GM23338 (cell line): ENCODE measurements around the gene TNNI2. TPM values are rescaled to one million over a fixed set of nuclear protein-coding genes. Genes with fewer than 3 reads are reported as not detected.

Experiments
- ATAC-seq: fragments of 200-7000 bp; cut with Tn5 transposase; 3 replicates; pipeline ENCODE4 v1.9.1; 2020
- DNase-seq: peaks from one replicate; pipeline ENCODE4 v3.0.0-alpha.2; 2015; ENCODE audit warnings: low spot score
- H2AFZ ChIP-seq: fragments of 200-600 bp; sonication (generic); 2 replicates; pipeline ENCODE4 v1.8.0; 2016; ENCODE audit warnings: antibody characterized with exemption, mild to moderate bottlenecking, moderate library complexity
- H3F3A ChIP-seq: fragments of 200-600 bp; sonication (generic); replicated peaks from 2 replicates; pipeline ENCODE4 v1.8.0; 2017; ENCODE audit warnings: antibody characterized with exemption, mixed run types, low read depth
- H3K27ac ChIP-seq: fragments of 200-600 bp; sonication (generic); 2 replicates; pipeline ENCODE4 v1.6.1; 2016; ENCODE audit warnings: low read depth
- H3K27me3 ChIP-seq: fragments of 200-600 bp; sonication (generic); 2 replicates; pipeline ENCODE4 v1.8.0; 2016; ENCODE audit warnings: mild to moderate bottlenecking, mixed run types, moderate library complexity; ENCODE audit not compliant: insufficient read depth
- H3K36me3 ChIP-seq: fragments of 200-600 bp; sonication (generic); 2 replicates; pipeline ENCODE4 v1.8.0; 2016; ENCODE audit warnings: mild to moderate bottlenecking; ENCODE audit not compliant: insufficient read depth
- H3K4me1 ChIP-seq: fragments of 200-600 bp; sonication (generic); 2 replicates; pipeline ENCODE4 v1.8.0; 2016; ENCODE audit warnings: mild to moderate bottlenecking, moderate library complexity; ENCODE audit not compliant: insufficient read depth
- H3K4me2 ChIP-seq: fragments of 200-600 bp; sonication (generic); 2 replicates; pipeline ENCODE4 v1.7.1; 2017; ENCODE audit warnings: mixed run types
- H3K4me3 ChIP-seq: fragments of 200-600 bp; sonication (generic); 2 replicates; pipeline ENCODE4 v1.6.1; 2016; ENCODE audit warnings: mixed run types
- H3K79me2 ChIP-seq: fragments of 200-600 bp; sonication (generic); replicated peaks from 2 replicates; pipeline ENCODE4 v1.8.0; 2017; ENCODE audit warnings: mild to moderate bottlenecking; ENCODE audit not compliant: insufficient read depth
- H3K9me2 ChIP-seq: fragments of 200-600 bp; sonication (generic); 2 replicates; pipeline ENCODE4 v1.8.0; 2017; ENCODE audit not compliant: insufficient read depth
- H4K20me1 ChIP-seq: fragments of 200-600 bp; sonication (generic); replicated peaks from 2 replicates; pipeline ENCODE4 v1.8.0; 2017; ENCODE audit warnings: mild to moderate bottlenecking; ENCODE audit not compliant: insufficient read depth
- H3K27ac Mint-ChIP-seq: 2 replicates; pipeline ENCODE4 v1.8.0; 2020; ENCODE audit warnings: inconsistent platforms, mild to moderate bottlenecking, moderate library complexity, mixed read lengths
- H3K27me3 Mint-ChIP-seq: 3 replicates; pipeline ENCODE4 v1.8.0; 2022; ENCODE audit warnings: low read depth, mild to moderate bottlenecking, moderate library complexity, mixed read lengths, inconsistent platforms; ENCODE audit not compliant: insufficient read depth, poor library complexity
- H3K36me3 Mint-ChIP-seq: 3 replicates; pipeline ENCODE4 v1.8.0; 2021; ENCODE audit warnings: low read depth, mild to moderate bottlenecking, inconsistent platforms, moderate library complexity, mixed read lengths
- H3K4me1 Mint-ChIP-seq: 3 replicates; pipeline ENCODE4 v1.8.0; 2020; ENCODE audit warnings: mild to moderate bottlenecking, inconsistent platforms, mixed read lengths
- H3K4me3 Mint-ChIP-seq: 3 replicates; pipeline ENCODE4 v1.8.0; 2021; ENCODE audit warnings: moderate library complexity, mild to moderate bottlenecking, inconsistent platforms, mixed read lengths
- H3K9me3 Mint-ChIP-seq: 3 replicates; pipeline ENCODE4 v1.8.0; 2020; ENCODE audit warnings: moderate library complexity, mild to moderate bottlenecking, inconsistent platforms, mixed read lengths
- CREB1 ChIP-seq: fragments of 250-450 bp; sonication (Bioruptor Pico); IDR thresholded peaks from 2 replicates; pipeline ENCODE4 v1.5.0; 2020; ENCODE audit warnings: low read depth, mild to moderate bottlenecking, moderate library complexity
- EZH2 ChIP-seq: fragments of 200-600 bp; sonication (generic); IDR thresholded peaks from one replicate; pipeline ENCODE4 v1.8.0; 2017; ENCODE audit warnings: antibody characterized with exemption, mild to moderate bottlenecking, low read depth; ENCODE audit not compliant: unreplicated experiment
- POLR2AphosphoS5 ChIP-seq: IDR thresholded peaks from 2 replicates; pipeline ENCODE4 v1.6.1; 2016; ENCODE audit warnings: antibody characterized with exemption, low read depth
- STAT1 ChIP-seq: IDR thresholded peaks from one replicate; pipeline ENCODE4 v1.6.1; 2016; ENCODE audit warnings: antibody characterized with exemption; ENCODE audit not compliant: unreplicated experiment
- ZNF331 ChIP-seq: fragments of 250-450 bp; sonication (Bioruptor Pico); IDR thresholded peaks from 2 replicates; pipeline ENCODE4 v1.5.0; 2020; ENCODE audit warnings: low read depth, mild to moderate bottlenecking, moderate library complexity
- polyA plus RNA-seq: library from polyadenylated mRNA; unstranded; fragments of >200 nt; fragmentation: Nextera tagmentation; extraction: Ambion mirVana; gene quantifications from 2 replicates; pipeline ENCODE4 v1.2.1, GENCODE V29; 2016
- total RNA-seq: library from RNA; depleted of rRNA; stranded (reverse); fragments of >200 nt; shearing (Covaris generic); gene quantifications from 2 replicates; pipeline ENCODE4 v1.2.3, GENCODE V29; 2014
- TF ChIP-seq, protein P1 (sequence below), 2 experiments: fragments of 200-600 bp in 1 of 2; sonication (generic) in 1 of 2; conservative IDR thresholded peaks; 2 replicates each; pipeline versions ENCODE4 v1.5.1 to v1.6.1; 2016 to 2017; ENCODE audit warnings: antibody characterized with exemption in 2 of 2, low read depth in 2 of 2, mild to moderate bottlenecking in 2 of 2, moderate library complexity in 1 of 2
- TF ChIP-seq, protein P2 (sequence below): fragments of 250-450 bp; sonication (Bioruptor Pico); IDR thresholded peaks from 2 replicates; pipeline ENCODE4 v1.5.0; 2020; ENCODE audit warnings: mild to moderate bottlenecking, moderate library complexity
- TF ChIP-seq, protein P3 (sequence below): IDR thresholded peaks from 2 replicates; pipeline ENCODE4 v1.6.1; 2016; ENCODE audit warnings: antibody characterized with exemption

The TNNI2 gene
- total and polyA plus RNA-seq, 2 experiments from 2014 or later, result not detected

DNA sequence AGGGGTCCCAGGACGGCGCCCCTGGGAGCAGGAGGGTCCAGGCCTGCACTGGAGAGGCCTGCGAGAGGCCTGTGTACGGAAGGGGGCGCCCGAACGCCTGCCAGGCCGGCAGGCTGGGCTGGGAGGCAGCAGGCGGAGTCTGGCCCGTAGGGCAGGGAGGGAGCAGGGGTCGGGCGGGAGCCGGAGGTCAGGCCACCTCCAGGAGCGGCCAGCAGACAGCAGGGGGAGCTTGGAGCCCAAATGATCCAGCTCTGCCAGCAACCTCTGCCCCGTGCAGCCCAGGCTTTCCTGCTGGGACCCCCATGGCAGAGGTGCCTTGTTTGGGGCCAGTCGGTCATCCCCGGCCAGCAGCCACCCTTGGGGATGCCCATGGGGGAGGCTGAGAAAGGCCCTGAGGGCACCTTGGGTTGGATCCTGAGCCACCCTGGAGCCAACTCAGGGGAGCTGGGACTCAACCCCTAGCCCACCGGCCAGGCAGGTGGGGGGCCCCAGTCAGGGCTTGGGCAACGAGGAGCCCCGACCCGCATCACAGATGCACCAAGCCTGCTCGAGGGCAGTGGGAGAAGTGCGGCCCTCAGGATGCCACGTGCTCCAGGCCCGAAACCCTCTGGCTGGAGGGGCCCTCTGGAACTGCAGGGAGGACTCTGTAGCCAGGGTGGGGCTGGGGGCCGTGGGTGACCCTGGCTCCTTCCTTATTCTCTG lies 13.6 kb upstream of the TNNI2 start:
- no peak overlapping the region for H3K4me3 Mint-ChIP-seq
- TF ChIP-seq STAT1, result no peak
- TF ChIP-seq, protein P1, sequence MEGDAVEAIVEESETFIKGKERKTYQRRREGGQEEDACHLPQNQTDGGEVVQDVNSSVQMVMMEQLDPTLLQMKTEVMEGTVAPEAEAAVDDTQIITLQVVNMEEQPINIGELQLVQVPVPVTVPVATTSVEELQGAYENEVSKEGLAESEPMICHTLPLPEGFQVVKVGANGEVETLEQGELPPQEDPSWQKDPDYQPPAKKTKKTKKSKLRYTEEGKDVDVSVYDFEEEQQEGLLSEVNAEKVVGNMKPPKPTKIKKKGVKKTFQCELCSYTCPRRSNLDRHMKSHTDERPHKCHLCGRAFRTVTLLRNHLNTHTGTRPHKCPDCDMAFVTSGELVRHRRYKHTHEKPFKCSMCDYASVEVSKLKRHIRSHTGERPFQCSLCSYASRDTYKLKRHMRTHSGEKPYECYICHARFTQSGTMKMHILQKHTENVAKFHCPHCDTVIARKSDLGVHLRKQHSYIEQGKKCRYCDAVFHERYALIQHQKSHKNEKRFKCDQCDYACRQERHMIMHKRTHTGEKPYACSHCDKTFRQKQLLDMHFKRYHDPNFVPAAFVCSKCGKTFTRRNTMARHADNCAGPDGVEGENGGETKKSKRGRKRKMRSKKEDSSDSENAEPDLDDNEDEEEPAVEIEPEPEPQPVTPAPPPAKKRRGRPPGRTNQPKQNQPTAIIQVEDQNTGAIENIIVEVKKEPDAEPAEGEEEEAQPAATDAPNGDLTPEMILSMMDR (conservative IDR thresholded peaks at IDR 0.05; ENCODE audit: low read depth in 2 of 2), result peak; percentile 66 to 84
- Histone ChIP-seq H3F3A (no peaks in the 10 kb centered on the region), H3K27ac (no peak overlapping the region), H3K27me3 (no peaks in the 10 kb centered on the region), H3K4me1 (no peaks in the 10 kb centered on the region), H3K4me2 (no peak overlapping the region), H3K79me2 (no peaks in the 10 kb centered on the region), H2AFZ (peak overlapping the region; percentile 69; the same call in 1 of the 2 replicates), H4K20me1 (no peaks in the 10 kb centered on the region), H3K9me2 (no peaks in the 10 kb centered on the region), H3K36me3 (no peaks in the 10 kb centered on the region), H3K4me3 (no peak overlapping the region)
- no peaks in the 10 kb centered on the region; the same call in 2 of the 3 replicates for H3K9me3 Mint-ChIP-seq
- peak; percentile 97 for ATAC-seq
- no peaks in the 10 kb centered on the region for H3K4me1 Mint-ChIP-seq
- no peaks in the 10 kb centered on the region for H3K36me3 Mint-ChIP-seq
- peaks cover 11% of the 10 kb centered on the region for H3K27me3 Mint-ChIP-seq
- DNase-seq, result peak; percentile 92
- H3K27ac Mint-ChIP-seq, result no peak overlapping the region

DNA sequence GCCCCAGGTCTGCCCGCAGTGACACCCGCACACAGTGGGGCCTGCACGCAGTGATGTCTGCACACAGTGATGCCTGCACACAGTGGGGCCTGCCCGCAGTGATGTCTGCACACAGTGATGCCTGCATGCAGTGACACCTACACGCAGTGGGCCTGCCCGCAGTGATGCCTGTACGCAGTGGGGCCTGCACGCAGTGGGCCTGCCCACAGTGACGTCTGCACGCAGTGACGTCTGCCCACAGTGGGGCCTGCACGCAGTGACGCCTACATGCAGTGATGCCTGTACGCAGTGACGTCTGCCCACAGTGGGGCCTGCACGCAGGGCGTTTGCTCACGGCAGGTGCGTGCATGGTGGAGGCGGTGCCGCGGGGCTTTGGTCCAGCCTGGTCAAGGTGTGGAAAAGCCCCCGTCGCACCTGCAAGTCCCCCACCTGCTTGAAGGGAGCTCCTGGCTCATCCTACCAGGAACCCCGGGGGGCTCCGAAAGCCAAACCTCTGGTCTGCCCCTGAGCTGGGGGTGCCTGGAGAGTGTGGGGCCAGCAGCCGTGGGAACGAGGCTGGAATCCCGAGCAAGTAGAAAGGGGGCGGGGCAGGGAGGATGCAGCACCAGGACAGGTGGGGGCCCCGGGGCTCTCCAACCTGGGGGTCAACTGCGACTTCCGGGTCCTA lies 12.9 kb upstream of the TNNI2 start:
- Histone ChIP-seq H4K20me1 (no peaks in the 10 kb centered on the region), H3K4me2 (no peak overlapping the region), H3K4me3 (no peak overlapping the region), H2AFZ (no peak overlapping the region), H3K9me2 (no peaks in the 10 kb centered on the region), H3K27ac (no peak overlapping the region), H3K79me2 (no peaks in the 10 kb centered on the region), H3F3A (no peaks in the 10 kb centered on the region), H3K27me3 (no peaks in the 10 kb centered on the region), H3K36me3 (no peaks in the 10 kb centered on the region), H3K4me1 (no peaks in the 10 kb centered on the region)
- Mint-ChIP-seq H3K4me3 (no peak overlapping the region), H3K27ac (no peak overlapping the region), H3K4me1 (no peaks in the 10 kb centered on the region), H3K9me3 (no peaks in the 10 kb centered on the region; the same call in 2 of the 3 replicates), H3K27me3 (peaks cover 11% of the 10 kb centered on the region), H3K36me3 (no peaks in the 10 kb centered on the region)
- ATAC-seq, result no peak
- DNase-seq, result no peak
- TF ChIP-seq, protein P2, sequence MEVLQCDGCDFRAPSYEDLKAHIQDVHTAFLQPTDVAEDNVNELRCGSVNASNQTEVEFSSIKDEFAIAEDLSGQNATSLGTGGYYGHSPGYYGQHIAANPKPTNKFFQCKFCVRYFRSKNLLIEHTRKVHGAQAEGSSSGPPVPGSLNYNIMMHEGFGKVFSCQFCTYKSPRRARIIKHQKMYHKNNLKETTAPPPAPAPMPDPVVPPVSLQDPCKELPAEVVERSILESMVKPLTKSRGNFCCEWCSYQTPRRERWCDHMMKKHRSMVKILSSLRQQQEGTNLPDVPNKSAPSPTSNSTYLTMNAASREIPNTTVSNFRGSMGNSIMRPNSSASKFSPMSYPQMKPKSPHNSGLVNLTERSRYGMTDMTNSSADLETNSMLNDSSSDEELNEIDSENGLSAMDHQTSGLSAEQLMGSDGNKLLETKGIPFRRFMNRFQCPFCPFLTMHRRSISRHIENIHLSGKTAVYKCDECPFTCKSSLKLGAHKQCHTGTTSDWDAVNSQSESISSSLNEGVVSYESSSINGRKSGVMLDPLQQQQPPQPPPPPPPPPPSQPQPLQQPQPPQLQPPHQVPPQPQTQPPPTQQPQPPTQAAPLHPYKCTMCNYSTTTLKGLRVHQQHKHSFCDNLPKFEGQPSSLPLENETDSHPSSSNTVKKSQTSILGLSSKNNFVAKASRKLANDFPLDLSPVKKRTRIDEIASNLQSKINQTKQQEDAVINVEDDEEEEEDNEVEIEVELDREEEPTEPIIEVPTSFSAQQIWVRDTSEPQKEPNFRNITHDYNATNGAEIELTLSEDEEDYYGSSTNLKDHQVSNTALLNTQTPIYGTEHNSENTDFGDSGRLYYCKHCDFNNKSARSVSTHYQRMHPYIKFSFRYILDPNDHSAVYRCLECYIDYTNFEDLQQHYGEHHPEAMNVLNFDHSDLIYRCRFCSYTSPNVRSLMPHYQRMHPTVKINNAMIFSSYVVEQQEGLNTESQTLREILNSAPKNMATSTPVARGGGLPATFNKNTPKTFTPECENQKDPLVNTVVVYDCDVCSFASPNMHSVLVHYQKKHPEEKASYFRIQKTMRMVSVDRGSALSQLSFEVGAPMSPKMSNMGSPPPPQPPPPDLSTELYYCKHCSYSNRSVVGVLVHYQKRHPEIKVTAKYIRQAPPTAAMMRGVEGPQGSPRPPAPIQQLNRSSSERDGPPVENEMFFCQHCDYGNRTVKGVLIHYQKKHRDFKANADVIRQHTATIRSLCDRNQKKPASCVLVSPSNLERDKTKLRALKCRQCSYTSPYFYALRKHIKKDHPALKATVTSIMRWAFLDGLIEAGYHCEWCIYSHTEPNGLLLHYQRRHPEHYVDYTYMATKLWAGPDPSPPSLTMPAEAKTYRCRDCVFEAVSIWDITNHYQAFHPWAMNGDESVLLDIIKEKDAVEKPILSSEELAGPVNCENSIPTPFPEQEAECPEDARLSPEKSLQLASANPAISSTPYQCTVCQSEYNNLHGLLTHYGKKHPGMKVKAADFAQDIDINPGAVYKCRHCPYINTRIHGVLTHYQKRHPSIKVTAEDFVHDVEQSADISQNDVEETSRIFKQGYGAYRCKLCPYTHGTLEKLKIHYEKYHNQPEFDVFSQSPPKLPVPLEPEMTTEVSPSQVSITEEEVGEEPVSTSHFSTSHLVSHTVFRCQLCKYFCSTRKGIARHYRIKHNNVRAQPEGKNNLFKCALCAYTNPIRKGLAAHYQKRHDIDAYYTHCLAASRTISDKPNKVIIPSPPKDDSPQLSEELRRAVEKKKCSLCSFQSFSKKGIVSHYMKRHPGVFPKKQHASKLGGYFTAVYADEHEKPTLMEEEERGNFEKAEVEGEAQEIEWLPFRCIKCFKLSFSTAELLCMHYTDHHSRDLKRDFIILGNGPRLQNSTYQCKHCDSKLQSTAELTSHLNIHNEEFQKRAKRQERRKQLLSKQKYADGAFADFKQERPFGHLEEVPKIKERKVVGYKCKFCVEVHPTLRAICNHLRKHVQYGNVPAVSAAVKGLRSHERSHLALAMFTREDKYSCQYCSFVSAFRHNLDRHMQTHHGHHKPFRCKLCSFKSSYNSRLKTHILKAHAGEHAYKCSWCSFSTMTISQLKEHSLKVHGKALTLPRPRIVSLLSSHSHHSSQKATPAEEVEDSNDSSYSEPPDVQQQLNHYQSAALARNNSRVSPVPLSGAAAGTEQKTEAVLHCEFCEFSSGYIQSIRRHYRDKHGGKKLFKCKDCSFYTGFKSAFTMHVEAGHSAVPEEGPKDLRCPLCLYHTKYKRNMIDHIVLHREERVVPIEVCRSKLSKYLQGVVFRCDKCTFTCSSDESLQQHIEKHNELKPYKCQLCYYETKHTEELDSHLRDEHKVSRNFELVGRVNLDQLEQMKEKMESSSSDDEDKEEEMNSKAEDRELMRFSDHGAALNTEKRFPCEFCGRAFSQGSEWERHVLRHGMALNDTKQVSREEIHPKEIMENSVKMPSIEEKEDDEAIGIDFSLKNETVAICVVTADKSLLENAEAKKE (CRISPR knock-in tag), result no peak
- no peak for TF ChIP-seq ZNF331 (CRISPR knock-in tag)
- TF ChIP-seq EZH2, result no peak
- TF ChIP-seq, protein P3, sequence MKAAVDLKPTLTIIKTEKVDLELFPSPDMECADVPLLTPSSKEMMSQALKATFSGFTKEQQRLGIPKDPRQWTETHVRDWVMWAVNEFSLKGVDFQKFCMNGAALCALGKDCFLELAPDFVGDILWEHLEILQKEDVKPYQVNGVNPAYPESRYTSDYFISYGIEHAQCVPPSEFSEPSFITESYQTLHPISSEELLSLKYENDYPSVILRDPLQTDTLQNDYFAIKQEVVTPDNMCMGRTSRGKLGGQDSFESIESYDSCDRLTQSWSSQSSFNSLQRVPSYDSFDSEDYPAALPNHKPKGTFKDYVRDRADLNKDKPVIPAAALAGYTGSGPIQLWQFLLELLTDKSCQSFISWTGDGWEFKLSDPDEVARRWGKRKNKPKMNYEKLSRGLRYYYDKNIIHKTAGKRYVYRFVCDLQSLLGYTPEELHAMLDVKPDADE, result no peak
- no peak for TF ChIP-seq POLR2AphosphoS5
- no peak for TF ChIP-seq CREB1
